DMS114 treated with DMSO at 0.1 percent for 48 hours (cell line): Measurements from ENCODE around the gene GPRIN2.
"Not testable (repeated sequence)": the region's sequence is repeated elsewhere in the genome, so short reads cannot be mapped to it uniquely, and the experiment has no call there.

Experiments
- DNase-seq: peaks from one replicate; lab custom pipeline; 2025; ENCODE audit not compliant: unreplicated experiment; lab: John Stamatoyannopoulos, UW

GPRIN2 gene

DNA sequence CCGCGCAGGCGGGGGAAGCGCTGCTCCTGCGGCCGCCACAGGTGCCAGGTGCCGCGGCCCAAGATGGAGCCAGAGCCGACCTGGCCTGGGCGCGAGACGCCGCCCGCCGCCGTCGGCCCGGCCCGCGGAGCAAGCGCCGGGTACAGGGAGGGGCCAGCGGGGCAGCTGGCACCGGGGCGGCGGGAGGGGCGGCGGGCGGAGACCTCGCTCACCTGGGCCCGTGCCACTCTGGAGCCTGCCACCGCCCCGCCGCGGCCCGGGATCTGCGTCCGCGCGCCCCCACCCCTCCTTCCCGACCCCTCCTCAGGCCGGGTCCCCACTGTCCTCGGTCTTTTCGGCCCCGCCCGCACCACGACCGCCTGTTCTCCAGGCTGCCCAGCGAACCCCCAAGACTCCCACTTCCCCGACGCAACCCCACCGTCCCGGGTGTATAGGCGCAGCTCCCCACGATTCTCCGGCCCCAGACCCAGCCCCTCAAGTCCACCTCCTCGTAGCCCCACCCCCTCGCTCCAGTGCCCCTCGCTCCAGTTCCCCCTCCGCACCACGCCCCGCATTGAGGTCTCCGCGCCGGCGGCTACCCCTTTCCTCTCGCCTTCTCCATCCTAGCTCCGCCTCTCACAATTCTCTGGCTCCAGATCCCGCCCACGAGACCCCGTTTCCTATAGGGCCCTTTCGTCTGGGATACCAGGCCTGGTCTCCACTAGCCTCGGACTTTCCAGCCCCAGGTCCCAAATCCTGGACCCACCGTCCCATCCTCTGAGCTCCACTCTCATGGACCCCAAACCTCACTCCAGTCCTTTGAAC, at the start of gene GPRIN2:
Gene GPRIN2, minus strand, starts transcription at position 144 of the 804 bp plus-strand sequence. CDS start 5,922 bp downstream, outside the sequence.
- no peak for DNase-seq

DNA sequence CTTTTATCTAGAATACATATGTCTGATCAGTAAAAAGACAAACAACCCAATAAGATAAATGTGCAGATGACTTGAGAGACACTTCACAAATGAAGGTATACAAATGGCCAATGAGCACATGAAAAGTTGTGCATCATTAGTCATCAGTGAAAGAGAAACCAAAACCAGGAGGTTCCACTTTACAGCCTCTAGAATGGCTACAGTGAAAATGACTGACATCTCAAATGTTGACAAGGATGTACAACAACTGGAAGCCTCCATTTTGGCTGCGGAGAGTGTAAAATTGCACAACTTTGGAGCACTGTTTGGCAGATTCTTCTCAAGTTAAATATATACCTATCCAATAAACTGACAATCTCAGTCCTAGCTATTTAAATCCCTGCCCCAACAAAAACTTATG, 44.1 kb upstream of the GPRIN2 start:
- DNase-seq: not testable (repeated sequence)

GRCh38 chr10:46597616-46598246, 41.3 kb upstream of the GPRIN2 start:
- DNase-seq: not testable (repeated sequence)

DNA sequence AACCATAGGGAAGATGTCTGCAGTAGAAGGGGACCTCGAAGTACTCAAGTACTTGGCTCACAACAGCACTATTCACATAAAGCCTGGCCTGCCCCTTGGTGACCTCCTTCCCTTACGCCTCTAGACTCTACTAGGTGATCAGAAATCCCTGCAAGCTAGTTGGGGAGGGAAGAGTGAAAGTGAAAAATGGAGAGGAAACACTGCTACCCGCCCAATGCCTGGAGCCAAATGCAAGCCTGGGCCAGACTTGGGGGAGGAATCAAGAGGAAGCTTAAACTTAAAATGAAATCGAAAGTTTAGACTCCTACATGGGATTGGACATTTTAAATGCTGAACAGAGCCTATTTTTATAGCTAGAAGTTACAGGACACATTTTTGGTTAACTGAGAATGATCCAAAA, 40.1 kb upstream of the GPRIN2 start:
- DNase-seq: not testable (repeated sequence)

DNA sequence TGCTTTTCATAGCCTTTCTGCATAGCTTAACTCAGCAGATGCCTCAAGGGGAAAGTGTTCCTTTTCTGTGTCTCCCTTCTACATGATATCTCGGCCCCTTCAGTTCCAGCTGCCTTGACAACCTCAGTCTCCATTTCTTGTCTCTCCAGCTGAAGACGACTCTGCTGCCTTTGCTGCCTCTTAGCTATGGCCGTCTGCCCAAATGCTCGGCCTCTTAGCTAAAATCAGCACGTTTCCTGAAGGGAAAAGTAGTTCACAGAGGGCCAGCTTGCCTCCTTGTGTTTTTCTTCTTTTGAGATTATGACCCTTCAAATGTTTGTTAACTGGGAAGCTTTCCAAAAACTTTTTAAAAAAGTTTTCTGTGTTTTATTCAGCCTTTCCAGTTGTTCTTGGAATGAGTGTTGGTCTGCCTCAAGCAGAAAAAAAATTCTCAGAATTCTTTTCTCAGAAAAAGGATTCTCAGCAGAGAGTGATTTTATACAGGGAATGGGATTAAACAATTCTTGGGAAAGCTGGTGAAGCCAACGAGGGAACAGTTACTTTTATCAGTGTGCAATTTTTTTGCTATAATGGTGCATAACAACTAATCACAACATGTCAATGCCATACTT, 38.1 kb upstream of the GPRIN2 start:
- DNase-seq: not testable (repeated sequence)

GRCh38 chr10:46593307-46593706, 36.8 kb upstream of the GPRIN2 start:
- DNase-seq: not testable (repeated sequence)

- DNase-seq: not testable (repeated sequence)
These were observed 34.6 kb upstream of the GPRIN2 start for GRCh38 chr10:46591053-46591452.

DNA sequence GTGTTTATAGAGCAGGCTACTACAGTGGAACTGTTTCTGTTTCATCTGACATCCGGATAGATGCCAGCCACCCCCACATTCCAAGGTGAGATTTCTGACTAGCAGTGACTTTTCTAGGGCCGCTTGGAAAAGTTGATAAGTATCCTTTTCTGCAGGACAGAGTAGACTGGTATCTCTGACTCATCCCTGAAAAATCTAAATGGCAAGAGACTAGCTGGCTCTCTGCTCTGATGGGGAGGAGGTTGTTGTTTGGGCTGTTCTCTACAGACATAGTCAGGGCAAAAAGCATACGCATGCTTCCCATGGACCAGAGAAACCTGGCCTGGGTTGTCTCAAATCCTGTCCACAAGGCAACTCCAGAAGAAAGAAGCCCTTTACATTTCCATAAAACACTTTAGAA, 33.1 kb upstream of the GPRIN2 start:
- DNase-seq: not testable (repeated sequence)

DNA sequence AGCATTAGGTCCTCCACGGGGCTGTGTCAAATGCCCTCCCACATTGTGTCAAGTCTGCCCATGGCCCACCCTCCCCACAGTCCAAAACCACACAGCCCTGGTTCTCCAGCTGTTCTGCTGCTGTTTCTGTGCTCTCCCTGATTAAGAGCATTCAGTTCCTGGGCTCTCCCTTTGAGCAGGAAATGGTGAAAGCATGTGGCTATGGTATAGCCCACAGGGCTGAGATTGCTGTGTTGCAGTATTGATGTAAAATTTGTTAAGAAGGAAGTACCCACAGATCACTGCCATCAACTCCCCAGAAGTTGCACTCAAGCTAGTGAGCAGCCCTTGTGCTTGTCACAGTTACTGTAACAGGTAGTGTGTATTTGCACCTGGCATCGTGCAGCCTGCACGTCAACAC, 31.8 kb upstream of the GPRIN2 start:
- DNase-seq: not testable (repeated sequence)

- not testable (repeated sequence) for DNase-seq
These were observed 31.1 kb upstream of the GPRIN2 start for GRCh38 chr10:46587546-46587945.

- not testable (repeated sequence) for DNase-seq
These were observed 28.8 kb upstream of the GPRIN2 start for GRCh38 chr10:46585246-46585645.

GRCh38 chr10:46584196-46584595, 27.7 kb upstream of the GPRIN2 start:
- DNase-seq: not testable (repeated sequence)

DNA sequence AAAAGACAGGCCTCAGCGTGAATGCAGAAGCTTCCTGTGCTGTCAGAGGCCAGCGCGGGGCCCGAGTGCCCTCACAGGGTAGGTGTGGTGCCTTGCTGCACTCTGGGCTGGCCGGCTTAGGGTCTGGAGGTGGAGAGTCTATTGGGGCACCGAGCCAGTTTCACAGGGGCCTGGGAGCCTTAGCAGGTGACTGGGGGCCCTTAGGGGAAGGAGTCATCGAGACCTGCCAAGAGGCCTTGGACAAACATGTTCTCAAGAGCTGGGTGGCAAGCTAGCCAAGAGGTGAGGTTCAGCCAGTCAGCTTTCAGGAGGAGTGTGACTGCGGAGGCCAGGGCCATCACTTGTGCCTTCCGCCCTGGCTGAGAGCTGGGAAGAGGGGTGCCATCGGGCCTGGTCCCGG, 26.1 kb upstream of the GPRIN2 start:
- not testable (repeated sequence) for DNase-seq

DNA sequence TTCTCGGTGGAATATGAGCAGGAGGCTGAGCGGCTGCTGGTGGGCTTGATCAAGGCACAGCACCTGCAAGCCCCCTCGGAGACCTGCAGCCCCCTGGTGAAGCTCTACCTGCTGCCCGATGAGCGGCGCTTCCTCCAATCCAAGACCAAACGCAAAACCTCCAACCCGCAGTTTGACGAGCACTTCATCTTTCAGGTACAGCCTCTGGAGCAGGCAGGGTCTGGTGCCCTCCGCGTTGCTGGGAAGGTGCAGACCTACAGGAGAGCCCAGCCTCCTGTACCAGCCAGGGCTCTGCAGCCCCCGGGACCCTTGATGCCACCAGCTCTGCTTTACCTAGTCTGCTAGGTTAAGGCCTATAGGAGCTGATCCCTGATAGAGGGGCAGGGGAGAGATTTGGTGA, 25.5 kb upstream of the GPRIN2 start:
- DNase-seq: not testable (repeated sequence)

DNA sequence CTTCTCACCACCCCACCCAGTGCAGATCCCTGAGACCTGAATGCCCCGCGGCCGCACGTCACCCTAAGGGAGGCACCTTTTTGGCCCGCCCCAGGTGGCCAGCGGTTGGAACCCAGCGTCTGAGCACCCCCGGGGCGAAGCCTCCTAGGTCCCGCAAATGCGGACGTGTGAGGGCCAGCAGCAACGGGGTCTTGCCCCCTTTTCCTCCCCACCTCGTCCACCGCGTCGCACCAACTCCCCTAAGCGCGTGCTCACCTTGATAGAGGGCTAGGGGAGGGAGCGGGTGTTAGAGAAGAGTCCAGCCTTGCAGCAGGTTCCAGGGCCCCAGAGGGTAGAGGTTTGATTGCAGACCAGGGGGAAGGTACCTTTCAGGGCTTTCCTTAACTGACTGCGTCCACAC, 22.9 kb upstream of the GPRIN2 start:
- DNase-seq: not testable (repeated sequence)

GRCh38 chr10:46578474-46579178, 22.2 kb upstream of the GPRIN2 start, which contains the start of gene SYT15:
SYT15 (plus strand) TSS chr10:46579128; CDS start chr10:46579169, 41 bp downstream.
- not testable (repeated sequence) for DNase-seq

DNA sequence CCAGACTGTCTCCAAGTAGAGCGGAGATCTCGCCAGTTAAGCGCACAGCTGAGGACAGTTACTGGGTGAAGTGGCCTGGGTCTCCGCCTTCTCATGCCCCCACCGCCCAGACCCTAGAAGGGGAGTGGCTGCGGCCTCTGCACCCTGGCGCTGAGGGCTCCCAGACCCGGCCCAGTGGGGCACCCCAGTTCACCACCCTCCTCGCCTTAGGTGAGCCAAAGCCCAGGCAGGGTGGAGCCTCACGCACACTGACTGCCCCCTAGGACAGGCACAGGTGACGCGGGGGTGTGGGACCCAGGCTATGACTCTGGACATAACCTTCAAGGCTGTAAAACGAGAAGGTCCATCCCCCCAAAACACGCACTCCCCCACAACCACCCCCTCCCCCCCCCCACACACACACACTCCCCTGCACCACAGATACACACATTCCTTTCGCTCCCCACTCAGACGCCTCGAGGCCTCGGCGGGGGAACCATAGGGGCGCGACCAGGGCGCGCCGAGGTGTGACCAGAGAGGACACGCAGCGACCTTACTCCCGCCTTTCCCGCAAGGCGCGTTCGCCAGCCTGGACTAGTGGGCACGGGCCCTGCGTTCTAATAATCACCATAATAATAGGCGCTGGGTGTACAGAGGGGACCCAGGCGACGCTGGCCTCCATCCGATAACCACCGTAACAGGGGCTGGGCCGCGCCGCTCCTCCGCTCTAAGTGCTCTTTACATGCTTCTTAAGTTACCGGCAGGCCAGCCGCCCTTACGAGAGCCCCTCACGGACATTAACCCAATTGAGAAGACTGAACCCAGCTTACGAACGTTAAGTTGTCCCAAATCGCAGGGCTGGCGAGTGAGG, 21.4 kb upstream of the GPRIN2 start:
- DNase-seq: not testable (repeated sequence)

DNA sequence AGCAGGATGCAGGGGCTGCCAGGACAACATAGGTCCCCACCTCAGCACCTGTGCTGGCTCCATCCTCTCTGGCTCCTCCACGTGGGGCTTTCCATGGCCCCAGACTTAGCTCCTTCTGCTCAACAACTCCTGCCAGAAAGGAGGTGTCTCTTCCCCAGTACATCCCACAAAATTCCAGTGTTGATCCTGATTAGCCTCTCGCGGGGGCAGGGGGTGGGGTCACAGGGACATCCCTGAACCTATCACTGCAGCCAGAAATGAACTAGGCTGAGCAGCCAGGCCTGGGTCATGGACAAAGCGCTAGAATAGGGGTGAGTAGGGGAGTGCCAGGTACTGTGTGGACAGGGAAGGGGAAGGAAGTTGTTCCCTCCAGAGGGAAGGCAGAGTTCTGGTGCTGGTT, 17.4 kb upstream of the GPRIN2 start:
- DNase-seq: not testable (repeated sequence)

- not testable (repeated sequence) for DNase-seq
These were observed 16.9 kb upstream of the GPRIN2 start for GRCh38 chr10:46573314-46573713.

DNA sequence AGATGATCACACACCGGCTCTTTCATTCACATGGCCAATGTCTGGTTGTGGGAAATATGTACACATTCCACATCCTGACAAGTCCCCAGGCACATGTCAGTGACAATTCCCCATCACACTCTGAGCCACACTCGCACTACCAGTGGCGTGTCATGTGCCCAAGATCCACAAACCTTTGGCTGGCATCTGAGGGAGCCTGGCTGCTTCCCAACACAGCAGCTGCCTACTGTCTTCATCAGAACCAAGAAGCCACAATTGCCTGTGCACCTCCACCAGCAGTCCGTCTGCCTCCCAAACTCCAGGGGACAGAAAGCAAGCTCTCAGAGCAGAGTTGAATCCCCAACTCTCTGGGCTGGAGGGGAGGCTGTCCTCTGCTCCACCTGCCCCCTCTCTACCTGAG, 16.3 kb upstream of the GPRIN2 start:
- not testable (repeated sequence) for DNase-seq
